Measurements from ENCODE around the gene SCYGR6.

DNA sequence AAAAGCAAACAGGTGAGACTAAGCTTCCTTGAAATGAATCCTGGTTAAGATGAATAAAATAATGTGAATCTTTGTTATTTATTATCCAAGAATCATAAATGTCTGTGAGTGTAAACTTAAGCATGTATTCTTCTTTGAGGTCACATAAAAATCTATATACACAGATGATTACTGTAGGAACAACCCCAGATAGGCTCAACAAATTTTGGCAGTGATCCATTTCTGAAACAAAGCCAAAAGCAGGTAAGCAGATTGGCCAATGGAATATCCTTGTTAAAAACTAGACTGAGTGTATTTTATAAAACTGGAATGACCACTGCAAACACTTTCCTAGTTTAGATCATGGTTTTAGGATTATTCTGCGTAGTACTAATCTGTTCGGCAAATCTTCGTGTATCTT lies 46.6 kb downstream of the SCYGR6 start:
- TF ChIP-seq, protein P1, sequence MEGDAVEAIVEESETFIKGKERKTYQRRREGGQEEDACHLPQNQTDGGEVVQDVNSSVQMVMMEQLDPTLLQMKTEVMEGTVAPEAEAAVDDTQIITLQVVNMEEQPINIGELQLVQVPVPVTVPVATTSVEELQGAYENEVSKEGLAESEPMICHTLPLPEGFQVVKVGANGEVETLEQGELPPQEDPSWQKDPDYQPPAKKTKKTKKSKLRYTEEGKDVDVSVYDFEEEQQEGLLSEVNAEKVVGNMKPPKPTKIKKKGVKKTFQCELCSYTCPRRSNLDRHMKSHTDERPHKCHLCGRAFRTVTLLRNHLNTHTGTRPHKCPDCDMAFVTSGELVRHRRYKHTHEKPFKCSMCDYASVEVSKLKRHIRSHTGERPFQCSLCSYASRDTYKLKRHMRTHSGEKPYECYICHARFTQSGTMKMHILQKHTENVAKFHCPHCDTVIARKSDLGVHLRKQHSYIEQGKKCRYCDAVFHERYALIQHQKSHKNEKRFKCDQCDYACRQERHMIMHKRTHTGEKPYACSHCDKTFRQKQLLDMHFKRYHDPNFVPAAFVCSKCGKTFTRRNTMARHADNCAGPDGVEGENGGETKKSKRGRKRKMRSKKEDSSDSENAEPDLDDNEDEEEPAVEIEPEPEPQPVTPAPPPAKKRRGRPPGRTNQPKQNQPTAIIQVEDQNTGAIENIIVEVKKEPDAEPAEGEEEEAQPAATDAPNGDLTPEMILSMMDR (IDR thresholded peaks at IDR 0.05; ENCODE audit: low read length), result no peak
- TF ChIP-seq EZH2 (IDR thresholded peaks at IDR 0.05; ENCODE audit: borderline replicate concordance, low read length), result no peak

All from OCI-LY1 (cell line).